Endothelial cell (in vitro differentiated cells): ENCODE measurements around the gene RNF34. TPM values are rescaled to one million over a fixed set of nuclear protein-coding genes. Genes with fewer than 3 reads are reported as not detected.

Source experiments
- DNase-seq: peaks from one replicate; pipeline ENCODE4 v3.0.0; 2021; ENCODE audit warnings: low spot score
- H3K27ac Mint-ChIP-seq: one replicate; pipeline ENCODE4 v1.8.0; 2021; ENCODE audit warnings: mixed read lengths, inconsistent platforms; ENCODE audit not compliant: unreplicated experiment
- H3K27me3 Mint-ChIP-seq: one replicate; pipeline ENCODE4 v1.8.0; 2021; ENCODE audit warnings: mild to moderate bottlenecking, moderate library complexity, mixed read lengths, inconsistent platforms; ENCODE audit not compliant: unreplicated experiment
- H3K36me3 Mint-ChIP-seq: one replicate; pipeline ENCODE4 v1.8.0; 2021; ENCODE audit warnings: mild to moderate bottlenecking, low read depth, mixed read lengths, inconsistent platforms; ENCODE audit not compliant: unreplicated experiment
- H3K4me1 Mint-ChIP-seq: one replicate; pipeline ENCODE4 v1.8.0; 2021; ENCODE audit warnings: mild to moderate bottlenecking, mixed read lengths, inconsistent platforms; ENCODE audit not compliant: unreplicated experiment
- H3K4me3 Mint-ChIP-seq: one replicate; pipeline ENCODE4 v1.8.0; 2021; ENCODE audit warnings: mild to moderate bottlenecking, mixed read lengths, inconsistent platforms; ENCODE audit not compliant: unreplicated experiment
- H3K9me3 Mint-ChIP-seq: one replicate; pipeline ENCODE4 v1.8.0; 2021; ENCODE audit warnings: mixed read lengths, inconsistent platforms; ENCODE audit not compliant: unreplicated experiment
- CTCF ChIP-seq: fragments of 200-600 bp; sonication (generic); IDR thresholded peaks from one replicate; pipeline ENCODE4 v1.5.0; 2021; ENCODE audit warnings: antibody characterized with exemption; ENCODE audit not compliant: unreplicated experiment
- total RNA-seq: library from RNA; stranded (reverse); fragmentation: NEBNext Ultra II Directional; extraction: Animal tissue kit (Norgen Biotek cat#: 25700); gene quantifications from one replicate; pipeline ENCODE4 v1.2.1, GENCODE V29; 2021; ENCODE audit not compliant: unreplicated experiment

RNF34 gene
- total RNA-seq, 1 donor from 2014 or later = 46.5 TPM

GRCh38 chr12:121356657-121357056 lies 43.3 kb upstream of the RNF34 start:
- no peaks in the 10 kb centered on the region for H3K36me3 Mint-ChIP-seq
- H3K4me1 Mint-ChIP-seq = peaks cover 7% of the 10 kb centered on the region
- TF ChIP-seq CTCF = no peak
- DNase-seq = no peak
- no peak overlapping the region for H3K27ac Mint-ChIP-seq
- H3K4me3 Mint-ChIP-seq = no peak overlapping the region
- no peaks in the 10 kb centered on the region for H3K9me3 Mint-ChIP-seq
- H3K27me3 Mint-ChIP-seq = peaks cover 2% of the 10 kb centered on the region

- Mint-ChIP-seq H3K4me3 (no peak overlapping the region), H3K27ac (no peak overlapping the region), H3K9me3 (no peaks in the 10 kb centered on the region), H3K36me3 (no peaks in the 10 kb centered on the region), H3K27me3 (peaks cover 2% of the 10 kb centered on the region), H3K4me1 (peaks cover 5% of the 10 kb centered on the region)
- no peak for TF ChIP-seq CTCF
- no peak for DNase-seq
Observed at GRCh38 chr12:121357331-121357730, 42.6 kb upstream of the RNF34 start.

GRCh38 chr12:121358073-121358472 lies 41.8 kb upstream of the RNF34 start:
- no peak overlapping the region for H3K27ac Mint-ChIP-seq
- H3K9me3 Mint-ChIP-seq = no peaks in the 10 kb centered on the region
- TF ChIP-seq CTCF = no peak
- DNase-seq = no peak
- peaks cover 2% of the 10 kb centered on the region for H3K4me1 Mint-ChIP-seq
- no peaks in the 10 kb centered on the region for H3K27me3 Mint-ChIP-seq
- no peak overlapping the region for H3K4me3 Mint-ChIP-seq
- no peaks in the 10 kb centered on the region for H3K36me3 Mint-ChIP-seq

- H3K27ac Mint-ChIP-seq = no peak overlapping the region
- no peak overlapping the region for H3K4me3 Mint-ChIP-seq
- no peak for TF ChIP-seq CTCF
- H3K27me3 Mint-ChIP-seq = no peaks in the 10 kb centered on the region
- H3K4me1 Mint-ChIP-seq = no peaks in the 10 kb centered on the region
- H3K9me3 Mint-ChIP-seq = no peaks in the 10 kb centered on the region
- DNase-seq = no peak
- no peaks in the 10 kb centered on the region for H3K36me3 Mint-ChIP-seq
Observed at GRCh38 chr12:121364683-121365121, 35.2 kb upstream of the RNF34 start.

GRCh38 chr12:121365416-121366062 lies 34.4 kb upstream of the RNF34 start:
- Mint-ChIP-seq H3K4me1 (no peaks in the 10 kb centered on the region), H3K36me3 (no peaks in the 10 kb centered on the region), H3K27me3 (no peaks in the 10 kb centered on the region), H3K9me3 (no peaks in the 10 kb centered on the region), H3K4me3 (no peak overlapping the region), H3K27ac (no peak overlapping the region)
- no peak for DNase-seq
- no peak for TF ChIP-seq CTCF
